Nephron progenitor cell (in vitro differentiated cells): Measurements from ENCODE around the gene WNK4.

Source experiments
- DNase-seq: peaks from one replicate; pipeline ENCODE4 v3.0.0; 2021
- H3K27ac Mint-ChIP-seq: 2 replicates; pipeline ENCODE4 v1.8.0; 2021; ENCODE audit warnings: mild to moderate bottlenecking, moderate library complexity, mixed read lengths
- H3K27me3 Mint-ChIP-seq: 2 replicates; pipeline ENCODE4 v1.8.0; 2021; ENCODE audit warnings: mild to moderate bottlenecking, low read depth, mixed read lengths; ENCODE audit not compliant: poor library complexity
- H3K36me3 Mint-ChIP-seq: 2 replicates; pipeline ENCODE4 v1.8.0; 2021; ENCODE audit warnings: low read depth, mixed read lengths
- H3K4me1 Mint-ChIP-seq: 2 replicates; pipeline ENCODE4 v1.8.0; 2021; ENCODE audit warnings: mixed read lengths
- H3K4me3 Mint-ChIP-seq: 2 replicates; pipeline ENCODE4 v1.8.0; 2021; ENCODE audit warnings: mild to moderate bottlenecking, moderate library complexity, mixed read lengths
- H3K9me3 Mint-ChIP-seq: 2 replicates; pipeline ENCODE4 v1.8.0; 2021; ENCODE audit warnings: mild to moderate bottlenecking, moderate library complexity, mixed read lengths
- CTCF ChIP-seq: fragments of 200-600 bp; sonication (generic); IDR thresholded peaks from 2 replicates; pipeline ENCODE4 v1.5.0; 2021; ENCODE audit warnings: antibody characterized with exemption

The WNK4 gene

DNA sequence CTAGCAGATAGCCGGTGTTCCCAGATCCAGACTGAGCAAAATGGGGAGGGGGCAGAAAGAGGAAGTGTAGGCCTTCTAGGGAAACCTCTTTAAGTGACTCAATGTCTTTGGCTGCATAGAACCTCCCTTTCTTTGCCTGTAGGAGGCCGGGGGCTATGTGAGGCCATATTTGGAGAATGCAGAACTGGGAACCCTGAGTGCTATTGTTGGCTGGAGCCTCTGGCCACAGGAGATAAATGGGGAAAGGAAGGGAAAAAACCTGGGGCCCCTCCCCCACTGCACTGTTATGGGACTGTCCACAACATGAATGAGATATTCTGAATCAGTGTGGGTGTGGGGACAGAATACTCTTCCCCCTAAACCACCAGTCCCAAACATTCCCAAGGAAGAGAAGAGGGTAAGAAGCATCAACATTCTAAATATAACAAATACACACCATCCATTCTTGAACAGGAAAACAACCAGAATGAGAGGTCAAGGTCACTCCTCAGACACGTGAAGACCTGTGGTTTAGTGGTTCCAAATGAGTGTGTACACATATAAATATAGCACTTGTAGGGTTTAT is 4.8 kb upstream of the WNK4 start:
- no peak overlapping the region for H3K27ac Mint-ChIP-seq
- H3K9me3 Mint-ChIP-seq: no peaks in the 10 kb centered on the region
- H3K4me1 Mint-ChIP-seq: peaks cover 45% of the 10 kb centered on the region
- DNase-seq: no peak
- peaks cover 15% of the 10 kb centered on the region for H3K36me3 Mint-ChIP-seq
- peak overlapping the region; percentile 100 for H3K4me3 Mint-ChIP-seq
- no peak for TF ChIP-seq CTCF
- peaks cover 5% of the 10 kb centered on the region for H3K27me3 Mint-ChIP-seq

GRCh38 chr17:42778570-42778969 is 1.8 kb upstream of the WNK4 start:
- no peak overlapping the region for H3K4me3 Mint-ChIP-seq
- no peak for TF ChIP-seq CTCF
- H3K9me3 Mint-ChIP-seq: no peaks in the 10 kb centered on the region
- peaks cover 44% of the 10 kb centered on the region for H3K4me1 Mint-ChIP-seq
- peak overlapping the region; percentile 81 for H3K27ac Mint-ChIP-seq
- H3K27me3 Mint-ChIP-seq: peaks cover 26% of the 10 kb centered on the region
- peaks cover 15% of the 10 kb centered on the region for H3K36me3 Mint-ChIP-seq
- no peak for DNase-seq

GRCh38 chr17:42779304-42779935 is 990 bp upstream of the WNK4 start:
- no peaks in the 10 kb centered on the region for H3K9me3 Mint-ChIP-seq
- H3K27ac Mint-ChIP-seq: peak overlapping the region; percentile 83
- peaks cover 15% of the 10 kb centered on the region for H3K36me3 Mint-ChIP-seq
- peaks cover 34% of the 10 kb centered on the region for H3K27me3 Mint-ChIP-seq
- peaks cover 42% of the 10 kb centered on the region for H3K4me1 Mint-ChIP-seq
- TF ChIP-seq CTCF: no peak
- DNase-seq: no peak
- peak overlapping the region; percentile 72 for H3K4me3 Mint-ChIP-seq

- no peak overlapping the region for H3K27ac Mint-ChIP-seq
- peak overlapping the region; percentile 78 for H3K4me3 Mint-ChIP-seq
- no peak for DNase-seq
- H3K9me3 Mint-ChIP-seq: no peaks in the 10 kb centered on the region
- peaks cover 2% of the 10 kb centered on the region for H3K36me3 Mint-ChIP-seq
- peaks cover 34% of the 10 kb centered on the region for H3K4me1 Mint-ChIP-seq
- H3K27me3 Mint-ChIP-seq: peaks cover 47% of the 10 kb centered on the region
- TF ChIP-seq CTCF: no peak
These were observed 635 bp downstream of the WNK4 start for GRCh38 chr17:42780851-42781638.

- Mint-ChIP-seq H3K27ac (no peak overlapping the region), H3K9me3 (no peaks in the 10 kb centered on the region), H3K36me3 (no peaks in the 10 kb centered on the region), H3K4me1 (peaks cover 34% of the 10 kb centered on the region), H3K4me3 (peak overlapping the region; percentile 78), H3K27me3 (peaks cover 53% of the 10 kb centered on the region)
- no peak for DNase-seq
- TF ChIP-seq CTCF: no peak
These were observed 1.3 kb downstream of the WNK4 start for GRCh38 chr17:42781639-42782165.
